H9 (cell line): Measurements from ENCODE around the gene SNX30. TPM values are rescaled to one million over a fixed set of nuclear protein-coding genes. Genes with fewer than 3 reads are reported as not detected.

ENCODE experiments used
- DNase-seq: peaks from one replicate; pipeline ENCODE4 v3.0.0-alpha.2; 2017
- H2AFZ ChIP-seq: one replicate; pipeline ENCODE4 v1.6.1; 2013; ENCODE audit warnings: mild to moderate bottlenecking, low read length, control low read depth, moderate library complexity
- H2AK5ac ChIP-seq: 2 replicates; pipeline ENCODE4 v1.6.1; 2013; ENCODE audit warnings: low read length, control low read depth, mixed read lengths; ENCODE audit not compliant: insufficient read length
- H2BK120ac ChIP-seq: one replicate; pipeline ENCODE4 v1.6.1; 2013; ENCODE audit warnings: low read depth, mild to moderate bottlenecking, low read length, control low read depth, inconsistent platforms; ENCODE audit not compliant: poor library complexity, severe bottlenecking
- H2BK12ac ChIP-seq: 2 replicates; pipeline ENCODE4 v1.6.1; 2013; ENCODE audit warnings: low read length, control low read depth, mixed read lengths, low read depth; ENCODE audit not compliant: insufficient read length
- H2BK15ac ChIP-seq: 2 replicates; pipeline ENCODE4 v1.6.1; 2013; ENCODE audit warnings: low read depth, low read length, control low read depth
- H2BK20ac ChIP-seq: one replicate; pipeline ENCODE4 v1.6.1; 2013; ENCODE audit warnings: low read depth, mild to moderate bottlenecking, low read length, control low read depth, inconsistent platforms; ENCODE audit not compliant: poor library complexity, severe bottlenecking
- H2BK5ac ChIP-seq: 2 replicates; pipeline ENCODE4 v1.6.1; 2013; ENCODE audit warnings: low read length, control low read depth, mixed read lengths; ENCODE audit not compliant: insufficient read length
- H3K14ac ChIP-seq: 2 replicates; pipeline ENCODE4 v1.6.1; 2013; ENCODE audit warnings: low read length, control low read depth; ENCODE audit not compliant: insufficient read depth
- H3K18ac ChIP-seq: 2 replicates; pipeline ENCODE4 v1.6.1; 2013; ENCODE audit warnings: low read depth, mild to moderate bottlenecking, mixed read lengths, low read length, control low read depth; ENCODE audit not compliant: insufficient read length
- H3K23ac ChIP-seq: 2 replicates; pipeline ENCODE4 v1.6.1; 2013; ENCODE audit warnings: low read length, control low read depth, mixed read lengths, low read depth; ENCODE audit not compliant: insufficient read length
- H3K23me2 ChIP-seq: 2 replicates; pipeline ENCODE4 v1.6.1; 2013; ENCODE audit warnings: low read depth, mild to moderate bottlenecking, mixed read lengths, low read length, control low read depth; ENCODE audit not compliant: insufficient read length, poor library complexity, severe bottlenecking
- H3K27ac ChIP-seq: 2 replicates; pipeline ENCODE4 v1.5.1; 2013; ENCODE audit warnings: low read length, control low read depth, mixed read lengths, low read depth; ENCODE audit not compliant: insufficient read length
- H3K27me3 ChIP-seq: 2 replicates; pipeline ENCODE4 v1.6.1; 2013; ENCODE audit warnings: low read length, control low read depth, inconsistent platforms; ENCODE audit not compliant: insufficient read depth
- H3K4ac ChIP-seq: 2 replicates; pipeline ENCODE4 v1.6.1; 2013; ENCODE audit warnings: low read depth, mild to moderate bottlenecking, control low read depth, inconsistent platforms, low read length, moderate library complexity
- H3K4me1 ChIP-seq: 2 replicates; pipeline ENCODE4 v1.6.1; 2013; ENCODE audit warnings: low read length, control low read depth, inconsistent platforms; ENCODE audit not compliant: insufficient read depth
- H3K4me2 ChIP-seq: 2 replicates; pipeline ENCODE4 v1.6.1; 2013; ENCODE audit warnings: low read length, control low read depth, mixed read lengths; ENCODE audit not compliant: insufficient read length, insufficient read depth
- H3K56ac ChIP-seq: 2 replicates; pipeline ENCODE4 v1.6.1; 2013; ENCODE audit warnings: low read depth, mild to moderate bottlenecking, mixed read lengths, low read length, control low read depth; ENCODE audit not compliant: insufficient read length
- H3K79me1 ChIP-seq: 2 replicates; pipeline ENCODE4 v1.6.1; 2013; ENCODE audit warnings: low read depth, mild to moderate bottlenecking, moderate library complexity, low read length, control low read depth, inconsistent platforms; ENCODE audit not compliant: insufficient read depth, poor library complexity, severe bottlenecking
- H3K79me2 ChIP-seq: 2 replicates; pipeline ENCODE4 v1.6.1; 2013; ENCODE audit warnings: low read length, control low read depth, inconsistent platforms; ENCODE audit not compliant: insufficient read depth
- H3K9ac ChIP-seq: 2 replicates; pipeline ENCODE4 v1.6.1; 2013; ENCODE audit warnings: low read length, control low read depth, mixed read lengths; ENCODE audit not compliant: insufficient read length; ENCODE audit errors: extremely low read depth
- H3K9me3 ChIP-seq: one replicate; pipeline ENCODE4 v1.6.1; 2013; ENCODE audit warnings: low read depth, low read length, inconsistent platforms; ENCODE audit not compliant: control insufficient read depth
- H3T11ph ChIP-seq: one replicate; pipeline ENCODE4 v1.6.1; 2013; ENCODE audit warnings: mild to moderate bottlenecking, low read length, control low read depth, inconsistent platforms
- H4K20me1 ChIP-seq: one replicate; pipeline ENCODE4 v1.6.1; 2013; ENCODE audit not compliant: control insufficient read depth, insufficient read length, insufficient read depth
- H4K5ac ChIP-seq: 2 replicates; pipeline ENCODE4 v1.6.1; 2013; ENCODE audit warnings: low read depth, mild to moderate bottlenecking, mixed read lengths, low read length, control low read depth; ENCODE audit not compliant: insufficient read length
- H4K8ac ChIP-seq: replicated peaks from 2 replicates; pipeline ENCODE4 v1.6.1; 2013; ENCODE audit warnings: low read length, control low read depth, mixed read lengths, low read depth; ENCODE audit not compliant: insufficient read length
- H4K91ac ChIP-seq: 2 replicates; pipeline ENCODE4 v1.6.1; 2013; ENCODE audit warnings: low read depth, mild to moderate bottlenecking, moderate library complexity, mixed read lengths, low read length, control low read depth; ENCODE audit not compliant: insufficient read length
- H3K27ac Mint-ChIP-seq, 3 experiments: 2 replicates in 2 of 3; 3 replicates in 1 of 3; pipeline ENCODE4 v1.8.0; 2020 to 2021; ENCODE audit warnings: mixed read lengths in 3 of 3, mild to moderate bottlenecking in 1 of 3, moderate library complexity in 1 of 3
- H3K27me3 Mint-ChIP-seq: 2 replicates; pipeline ENCODE4 v1.8.0; 2021; ENCODE audit warnings: low read depth, mild to moderate bottlenecking, moderate library complexity, mixed read lengths
- H3K36me3 Mint-ChIP-seq, 3 experiments: 2 replicates in 2 of 3; 3 replicates in 1 of 3; pipeline ENCODE4 v1.8.0; 2020 to 2021; ENCODE audit warnings: low read depth in 3 of 3, mixed read lengths in 3 of 3; ENCODE audit not compliant: insufficient read depth in 1 of 3
- H3K4me1 Mint-ChIP-seq, 2 experiments: 2 replicates each; pipeline ENCODE4 v1.8.0; 2020; ENCODE audit warnings: mixed read lengths in 2 of 2
- H3K4me3 Mint-ChIP-seq, 2 experiments: 2 replicates in 1 of 2; 3 replicates in 1 of 2; pipeline ENCODE4 v1.8.0; 2020 to 2021; ENCODE audit warnings: mild to moderate bottlenecking in 2 of 2, mixed read lengths in 2 of 2, moderate library complexity in 1 of 2
- H3K9me3 Mint-ChIP-seq, 2 experiments: 2 replicates in 1 of 2; 3 replicates in 1 of 2; pipeline ENCODE4 v1.8.0; 2020; ENCODE audit warnings: mild to moderate bottlenecking in 2 of 2, mixed read lengths in 2 of 2, moderate library complexity in 1 of 2
- CTCF ChIP-seq: fragments of 200-600 bp; sonication (generic); conservative IDR thresholded peaks from 3 replicates; pipeline ENCODE4 v1.8.0; 2021; ENCODE audit warnings: antibody characterized with exemption, mild to moderate bottlenecking
- WGBS: extraction: QIAGEN DNeasy Blood & Tissue Kit; methylation state at CpG from one replicate; pipeline ENCODE4 v1.1.7; 2013; ENCODE audit warnings: missing lambda C conversion rate, low lambda C conversion rate, mixed read lengths; ENCODE audit not compliant: insufficient read length; ENCODE audit errors: extremely low coverage; 5-methylcytosine and 5-hydroxymethylcytosine counted together
- total RNA-seq: library from RNA; stranded (reverse); gene quantifications from 2 replicates; pipeline ENCODE4 v1.2.1, GENCODE V29; 2021

SNX30 gene
- total RNA-seq, 1 experiment from 2014 or later: 10.3 TPM

- no peak for TF ChIP-seq CTCF
Observed at GRCh38 chr9:112731971-112732370, 18.6 kb upstream of the SNX30 start.

More at GRCh38 chr9:112731971-112732370, 18.6 kb upstream of the SNX30 start:
- no peaks in the 10 kb centered on the region for H3K27me3 Mint-ChIP-seq
- no peak overlapping the region for H4K8ac ChIP-seq
- H4K91ac ChIP-seq: no peak overlapping the region
- no peak overlapping the region for H2BK20ac ChIP-seq
- H4K5ac ChIP-seq: no peak overlapping the region
- no peak overlapping the region for H3K27ac Mint-ChIP-seq
- H3K23me2 ChIP-seq: no peaks in the 10 kb centered on the region
- H3K4ac ChIP-seq: no peak overlapping the region
- no peak overlapping the region for H3K56ac ChIP-seq
- H3K27me3 ChIP-seq: no peaks in the 10 kb centered on the region
- H3K79me2 ChIP-seq: no peaks in the 10 kb centered on the region; the same call in 1 of the 2 replicates
- no peaks in the 10 kb centered on the region for H3K79me1 ChIP-seq
- H3K4me1 Mint-ChIP-seq: no peaks in the 10 kb centered on the region
- no peak overlapping the region for H3K27ac ChIP-seq
- no peak overlapping the region for H3K18ac ChIP-seq
- no peaks in the 10 kb centered on the region for H3K9me3 ChIP-seq
- H2BK5ac ChIP-seq: no peak overlapping the region
- H2BK15ac ChIP-seq: no peak overlapping the region
- H2AK5ac ChIP-seq: no peak overlapping the region
- no peaks in the 10 kb centered on the region for H3K36me3 Mint-ChIP-seq
- H3K4me1 ChIP-seq: no peaks in the 10 kb centered on the region
- no peak overlapping the region for H2AFZ ChIP-seq
- H3K23ac ChIP-seq: no peak overlapping the region
- H3K4me2 ChIP-seq: no peak overlapping the region
- no peak overlapping the region for H2BK120ac ChIP-seq
- H3K4me3 Mint-ChIP-seq: no peak overlapping the region
- no peaks in the 10 kb centered on the region for H3K9me3 Mint-ChIP-seq
- DNase-seq: no peak
- H2BK12ac ChIP-seq: no peak overlapping the region
- no peak overlapping the region for H3K9ac ChIP-seq
- H3K14ac ChIP-seq: no peak overlapping the region
- WGBS: no CpG with 5 or more reads among the region's 7 CpGs
- no peaks in the 10 kb centered on the region for H4K20me1 ChIP-seq
- H3T11ph ChIP-seq: no peak overlapping the region
